CD4-positive, alpha-beta T cell treated with Interleukin-21 for 1 hour (primary cell): ENCODE data around the gene HIBCH.
"Not testable (repeated sequence)": the region's sequence is repeated elsewhere in the genome, so short reads cannot be mapped to it uniquely, and the experiment has no call there.

Experiments
- DNase-seq: peaks from one replicate; pipeline ENCODE4 v3.0.0-alpha.2; 2020

HIBCH gene

GRCh38 chr2:190222745-190223144, 96.9 kb downstream of the HIBCH start:
- not testable (repeated sequence) for DNase-seq

DNA sequence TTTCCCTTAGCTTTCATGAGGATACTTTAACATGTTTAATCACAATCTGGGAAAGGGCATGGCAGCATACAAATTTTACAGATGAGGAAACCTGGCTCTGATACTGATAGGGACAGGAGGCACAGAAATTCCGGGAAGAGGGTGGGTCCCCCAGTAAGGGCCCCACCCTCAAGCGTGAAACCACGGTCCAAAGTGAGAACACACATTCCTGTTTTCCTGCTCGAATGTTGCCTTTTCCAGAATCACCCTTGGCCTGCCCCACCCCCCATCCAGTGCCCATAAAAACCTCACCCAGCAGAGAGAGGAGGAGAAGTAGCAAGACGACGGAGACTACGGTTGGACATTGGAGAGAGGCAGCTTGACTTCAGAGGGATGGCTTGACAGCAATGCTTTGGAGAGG, 98.2 kb downstream of the HIBCH start:
- no peak for DNase-seq

DNA sequence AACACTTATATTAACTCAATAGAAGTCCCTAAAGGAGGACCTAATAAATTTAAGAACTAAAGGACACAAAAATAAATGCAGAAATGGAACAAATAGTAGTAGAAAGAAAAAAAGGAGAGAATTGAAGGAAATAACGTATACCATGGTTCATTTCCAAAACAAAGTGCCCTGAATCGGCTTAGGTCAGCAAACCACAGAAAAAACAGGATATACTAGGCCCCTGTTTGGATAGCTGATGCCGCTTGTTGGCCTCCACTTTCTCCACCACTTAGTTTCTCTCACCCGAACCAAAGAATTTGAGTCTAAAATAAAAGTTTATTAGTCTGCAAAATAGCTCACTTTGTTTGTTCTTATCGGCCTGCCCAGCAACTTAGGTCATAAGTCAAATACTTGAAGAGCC, 100.4 kb downstream of the HIBCH start:
- no peak for DNase-seq

DNA sequence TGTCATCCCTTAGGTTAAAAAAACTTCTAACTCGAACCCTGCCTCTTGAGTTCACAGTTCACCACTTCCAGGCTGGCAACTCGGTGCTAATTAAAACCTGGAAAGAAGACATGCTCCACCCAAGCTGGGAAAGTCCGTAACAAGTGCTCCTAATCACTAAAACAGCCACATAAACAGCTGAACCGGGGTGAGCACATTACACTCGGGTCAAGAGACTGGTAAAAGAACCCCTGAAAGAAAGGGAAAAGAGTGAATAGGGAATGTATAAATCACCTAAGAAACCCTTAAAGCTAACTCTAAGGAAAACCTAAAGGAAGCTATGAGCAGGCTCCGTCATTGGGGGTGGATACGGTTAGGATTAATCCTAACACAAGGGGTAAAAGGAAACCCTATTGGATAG, 102.0 kb downstream of the HIBCH start:
- no peak for DNase-seq

- no peak for DNase-seq
Observed at GRCh38 chr2:190216829-190217228, 102.8 kb downstream of the HIBCH start.

DNA sequence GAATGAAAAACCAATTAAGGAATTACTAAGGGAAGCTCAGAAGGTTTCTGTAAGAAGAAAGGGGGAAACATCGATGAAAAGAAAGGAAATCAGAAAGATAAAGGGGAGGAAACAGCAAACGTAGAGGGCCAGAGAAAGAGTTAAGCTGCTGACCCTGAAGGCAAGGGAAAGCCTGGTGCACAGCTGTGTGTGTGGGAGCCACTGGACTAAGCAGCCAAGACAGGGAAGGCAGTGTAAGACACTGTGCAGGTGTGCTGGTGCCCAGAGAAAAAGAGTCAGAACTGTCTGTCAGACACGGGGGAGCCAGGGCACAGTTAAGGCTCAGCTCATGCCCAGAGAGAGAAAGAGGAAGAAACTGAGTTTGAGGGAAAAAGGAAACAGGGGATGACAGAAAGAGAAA, 104.0 kb downstream of the HIBCH start:
- DNase-seq = no peak

- DNase-seq = no peak
Observed at GRCh38 chr2:190214426-190215194, 105.0 kb downstream of the HIBCH start.

GRCh38 chr2:190213441-190214335, 105.9 kb downstream of the HIBCH start:
- DNase-seq = no peak

DNA sequence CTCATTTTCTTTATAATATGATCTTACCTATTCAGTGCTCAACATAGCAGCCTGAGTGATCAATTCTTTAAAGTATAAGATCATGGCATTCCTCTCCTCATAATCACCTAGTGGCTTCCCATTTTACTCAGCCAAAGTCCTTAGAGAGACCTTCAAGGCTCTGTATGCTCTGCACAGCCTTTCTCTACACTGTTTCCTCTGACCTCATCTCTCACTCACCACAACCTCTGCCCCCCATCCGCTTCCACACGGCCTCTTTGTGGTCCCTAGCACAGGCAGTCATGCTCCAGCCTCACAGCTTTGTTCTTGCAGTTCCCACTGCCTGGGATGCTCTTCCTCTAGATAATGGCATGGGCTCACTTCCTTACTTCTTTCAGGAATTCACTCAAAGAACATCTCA, 109.2 kb downstream of the HIBCH start:
- DNase-seq = no peak

DNA sequence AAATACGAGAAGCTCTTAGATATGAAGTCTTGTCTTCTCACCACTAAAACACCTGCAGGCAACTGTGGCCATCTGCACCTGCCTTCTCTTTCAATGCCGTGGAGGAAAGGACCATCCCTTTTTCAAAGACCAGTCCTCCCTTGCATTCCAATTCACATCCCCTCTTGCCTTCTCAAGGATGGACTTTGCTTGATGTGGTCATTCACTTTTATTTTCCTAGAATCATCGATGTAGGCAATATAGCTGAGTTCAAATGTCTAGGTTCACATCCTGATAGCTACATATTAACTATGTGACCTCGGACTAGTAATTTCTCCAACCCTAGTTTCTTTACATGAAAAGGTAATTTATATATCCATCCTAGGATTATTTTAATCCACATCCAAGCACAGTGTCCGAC, 110.1 kb downstream of the HIBCH start:
- DNase-seq = no peak

DNA sequence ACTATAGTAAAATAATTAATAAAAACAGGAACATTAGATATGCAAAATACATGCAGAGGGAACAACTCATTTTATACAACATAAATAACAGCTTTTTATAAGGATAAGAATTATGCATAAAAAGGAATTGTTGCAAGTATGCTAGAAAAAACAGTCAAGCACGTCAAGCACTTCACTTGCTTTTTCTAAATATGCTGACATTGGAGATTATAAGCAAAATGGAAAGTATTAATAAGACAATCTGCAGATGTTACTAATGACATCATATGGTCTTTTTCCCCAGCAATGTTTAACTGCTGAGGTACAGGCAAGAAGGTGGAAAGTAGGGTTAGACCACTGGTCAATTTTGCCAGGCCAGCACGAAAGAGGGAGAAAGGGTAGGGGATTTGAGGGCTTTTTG, 111.7 kb downstream of the HIBCH start:
- no peak for DNase-seq

DNA sequence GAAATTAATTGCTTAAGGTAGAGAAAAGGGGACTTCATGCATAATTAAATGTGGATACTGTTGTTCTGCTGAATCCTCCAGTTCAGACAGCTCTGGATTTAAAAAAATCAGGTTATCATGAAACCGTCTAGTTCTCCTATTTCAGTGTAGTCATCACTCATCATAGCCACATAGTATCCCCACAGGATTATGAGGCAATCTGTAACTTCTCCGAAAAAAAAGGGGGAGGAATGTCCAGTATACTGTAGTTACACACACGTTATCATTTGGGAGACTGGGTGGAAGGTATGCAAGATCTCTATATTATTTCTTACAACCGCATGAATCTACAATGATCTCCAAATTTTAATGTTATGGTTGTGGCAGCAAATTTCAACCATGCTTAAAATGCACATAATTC, 114.0 kb downstream of the HIBCH start:
- DNase-seq = no peak

DNA sequence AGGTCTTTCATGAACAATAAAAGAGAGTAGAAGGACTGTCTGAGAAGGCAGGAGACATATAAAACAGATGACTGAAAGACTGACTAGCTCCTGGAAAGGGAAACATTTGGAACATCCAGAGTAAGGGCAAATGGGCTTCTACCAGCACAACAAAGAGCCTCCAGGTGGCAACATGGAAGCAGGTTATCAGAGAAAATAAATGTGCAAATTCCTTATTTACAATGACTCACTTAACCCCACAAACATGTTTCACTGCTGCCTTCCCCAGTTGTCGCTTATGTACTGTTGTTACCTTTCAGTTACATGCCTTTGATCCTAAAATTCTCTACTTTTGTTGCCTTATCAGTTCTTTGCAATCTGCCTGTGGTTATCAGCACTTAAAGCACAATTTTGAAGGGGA, 117.0 kb downstream of the HIBCH start:
- no peak for DNase-seq

GRCh38 chr2:190202018-190202417, 117.6 kb downstream of the HIBCH start:
- DNase-seq = no peak

DNA sequence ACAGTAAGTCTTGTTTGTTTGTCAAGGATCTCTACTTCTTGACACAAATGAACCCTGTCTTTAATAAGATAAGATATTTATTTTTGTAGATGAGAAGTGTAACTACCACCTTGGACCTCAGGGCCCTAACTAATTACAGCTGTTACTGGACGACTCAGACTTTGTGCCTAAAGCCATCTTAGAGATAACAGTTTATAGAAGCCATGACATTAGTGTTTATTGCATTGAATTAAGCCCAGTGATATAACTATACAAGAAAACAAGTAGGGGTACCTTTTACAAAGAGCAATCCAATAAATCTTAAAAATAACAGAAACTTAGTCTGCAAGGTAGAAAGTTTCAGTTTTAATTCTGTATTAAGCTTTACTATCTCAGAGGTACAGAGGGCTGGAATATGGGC, 119.0 kb downstream of the HIBCH start:
- DNase-seq = no peak

GRCh38 chr2:190199530-190199929, 120.1 kb downstream of the HIBCH start:
- DNase-seq = no peak

GRCh38 chr2:190199109-190199508, 120.5 kb downstream of the HIBCH start:
- no peak for DNase-seq

DNA sequence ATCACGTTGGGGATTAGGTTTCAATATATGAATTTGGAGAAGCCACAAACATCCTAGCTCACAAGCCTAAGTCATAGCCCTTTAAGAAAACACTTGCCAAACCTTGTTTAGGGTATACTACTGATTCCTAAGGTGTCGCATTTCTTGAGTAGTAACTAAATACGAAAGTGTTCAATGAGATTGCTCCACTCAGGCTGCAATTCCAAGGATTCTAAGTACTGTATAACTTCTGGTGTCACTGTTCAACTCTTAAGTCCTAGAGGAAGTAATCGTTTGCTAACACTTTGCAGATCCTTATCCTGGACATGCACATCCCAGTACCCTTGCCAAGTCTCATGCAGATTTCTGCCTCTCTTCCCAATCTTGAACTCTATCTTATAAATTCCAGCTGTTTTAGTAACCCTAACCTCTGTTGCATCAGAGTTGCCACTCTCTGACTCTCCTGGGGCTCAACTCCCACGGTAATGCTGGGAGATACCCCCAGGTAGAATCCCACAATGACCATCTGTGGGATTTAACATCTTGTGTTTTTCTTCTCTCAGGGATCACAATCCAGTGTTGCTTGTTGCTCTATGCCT, 122.4 kb downstream of the HIBCH start:
- DNase-seq = no peak

DNA sequence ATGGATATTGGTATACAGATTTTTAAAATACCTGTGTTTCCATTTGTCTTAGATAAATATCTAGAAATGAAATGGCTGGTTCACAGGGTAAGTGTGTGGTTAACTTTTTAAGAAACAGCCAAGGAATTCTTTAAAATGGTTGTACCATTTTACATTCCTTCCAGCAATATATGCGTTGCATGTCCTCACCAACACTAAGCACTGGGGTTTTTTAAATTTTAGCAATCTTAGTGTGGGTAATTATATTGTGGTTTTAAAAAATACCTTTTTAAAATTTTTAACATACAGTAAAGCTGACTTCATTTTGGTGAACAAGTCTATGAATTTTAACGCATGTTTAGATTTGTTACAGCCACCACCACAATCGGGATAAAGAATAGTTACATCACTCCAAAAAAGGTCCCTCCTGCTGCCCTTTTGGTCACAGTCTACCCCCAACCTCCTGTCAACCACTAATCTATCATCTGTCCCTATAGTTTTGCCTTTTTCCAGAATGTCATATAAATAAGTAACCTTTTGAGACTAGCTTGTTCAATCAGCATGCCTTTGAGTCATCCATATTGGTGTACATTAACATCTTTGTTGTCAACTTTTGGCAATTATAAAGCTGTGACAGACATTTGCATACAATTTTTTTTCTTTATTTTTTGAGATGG, 129.0 kb downstream of the HIBCH start:
- DNase-seq = no peak

DNA sequence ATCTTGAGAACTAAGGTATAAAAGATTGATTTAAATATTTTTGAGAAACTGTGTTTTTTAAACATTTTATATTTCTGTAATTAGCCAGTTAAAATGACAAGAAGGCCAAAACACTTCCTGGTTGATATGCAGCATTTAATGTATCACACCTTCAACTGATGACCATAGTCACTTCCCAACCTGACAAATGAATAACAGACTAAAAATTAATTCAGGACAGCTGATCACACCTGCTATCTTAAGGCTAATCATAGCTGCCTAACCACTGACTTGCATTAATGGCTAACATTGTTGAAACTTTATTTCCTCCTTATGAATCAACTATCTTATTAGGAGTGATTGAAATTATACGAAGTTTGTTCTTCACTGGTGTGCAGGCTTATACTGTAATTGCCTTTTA, 131.3 kb downstream of the HIBCH start:
- no peak for DNase-seq

GRCh38 chr2:190186238-190186637, 133.4 kb downstream of the HIBCH start:
- no peak for DNase-seq

- DNase-seq = no peak
Observed at GRCh38 chr2:190185380-190185779, 134.2 kb downstream of the HIBCH start.

DNA sequence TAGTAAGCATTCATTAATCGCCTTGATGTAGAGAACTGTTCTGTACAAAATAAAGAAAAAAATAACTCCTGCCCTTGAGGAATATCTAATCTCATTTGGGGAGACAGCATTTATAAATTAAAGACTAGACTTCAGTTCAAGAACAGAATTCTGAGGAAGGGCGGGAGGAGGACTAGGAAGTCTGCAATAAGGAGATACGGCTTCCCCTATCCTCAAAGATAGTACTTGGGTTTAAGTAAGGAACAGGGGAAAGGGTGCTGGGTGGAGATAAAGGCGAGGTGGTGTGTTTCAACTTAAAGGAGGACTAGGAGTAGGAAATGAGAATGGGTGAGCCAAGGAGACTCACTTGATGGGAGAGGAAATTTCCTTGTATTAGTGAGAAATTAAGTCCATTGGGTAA, 135.2 kb downstream of the HIBCH start:
- DNase-seq = no peak
